H1 (cell line): ENCODE results near the gene NAA16. TPM values are rescaled to one million over a fixed set of nuclear protein-coding genes. Genes with fewer than 3 reads are reported as not detected.

ENCODE experiments used
- CTCF ChIA-PET: fragments of 300-600 bp; sonication (Branson Sonifier 250); formaldehyde crosslinking; loops from one replicate; lab custom pipeline; 2021; ENCODE audit not compliant: partially characterized antibody; lab: Charles Lee
- POLR2A ChIA-PET: fragments of 300-600 bp; sonication (Branson Sonifier 250); formaldehyde crosslinking; loops from one replicate; lab custom pipeline; 2021; ENCODE audit warnings: inconsistent platforms; ENCODE audit not compliant: partially characterized antibody; lab: Charles Lee
- DNase-seq, 2 experiments: peaks; one replicate each; pipeline versions ENCODE4 v3.0.0 to v3.0.0-alpha.2; 2010 to 2022; ENCODE audit warnings: low spot score in 2 of 2, low read depth in 1 of 2, mixed read lengths in 1 of 2
- FAIRE-seq: peaks from 2 replicates; lab custom pipeline; 2011; peaks lifted over from hg19 to GRCh38; lab: Jason Lieb, UNC
- H2AFZ ChIP-seq: 2 replicates; pipeline ENCODE4 v1.8.1; 2012; ENCODE audit warnings: low read length, inconsistent platforms
- H2AK5ac ChIP-seq: 2 replicates; pipeline ENCODE4 v1.6.1; 2013; ENCODE audit warnings: low read depth, low read length
- H2BK120ac ChIP-seq: replicated peaks from 2 replicates; pipeline ENCODE3; 2013; ENCODE audit warnings: low read depth, low read length, inconsistent platforms
- H2BK12ac ChIP-seq: 2 replicates; pipeline ENCODE4 v1.6.1; 2013; ENCODE audit warnings: low read depth, low read length
- H2BK15ac ChIP-seq: 2 replicates; pipeline ENCODE4 v1.6.1; 2013; ENCODE audit warnings: low read length
- H2BK20ac ChIP-seq: 2 replicates; pipeline ENCODE4 v1.6.1; 2013; ENCODE audit warnings: low read length
- H2BK5ac ChIP-seq: 2 replicates; pipeline ENCODE4 v1.6.1; 2013; ENCODE audit warnings: low read depth, low read length
- H3K14ac ChIP-seq: 2 replicates; pipeline ENCODE4 v1.6.1; 2013; ENCODE audit warnings: inconsistent platforms; ENCODE audit not compliant: insufficient read length
- H3K18ac ChIP-seq: 2 replicates; pipeline ENCODE4 v1.6.1; 2013; ENCODE audit warnings: low read length; ENCODE audit errors: extremely low read depth
- H3K23ac ChIP-seq: 2 replicates; pipeline ENCODE4 v1.6.1; 2013; ENCODE audit warnings: inconsistent platforms; ENCODE audit not compliant: insufficient read length
- H3K23me2 ChIP-seq: 2 replicates; pipeline ENCODE4 v1.6.1; 2013; ENCODE audit warnings: low read depth, low read length
- H3K27ac ChIP-seq: 2 replicates; pipeline ENCODE4 v1.6.1; 2011; ENCODE audit warnings: low read depth, low read length, inconsistent platforms
- H3K27me3 ChIP-seq, 4 experiments: replicated peaks in 1 of 4; 1 replicate in 1 of 4; 2 replicates in 3 of 4; pipeline versions ENCODE4 v1.6.1 to v1.8.1; 2011 to 2013; ENCODE audit warnings: low read length in 3 of 4, mild to moderate bottlenecking in 3 of 4, inconsistent platforms in 2 of 4, mixed read lengths in 2 of 4, moderate library complexity in 1 of 4; ENCODE audit not compliant: control insufficient read depth in 3 of 4, insufficient read depth in 3 of 4; ENCODE audit errors: extremely low read depth in 1 of 4
- H3K36me3 ChIP-seq, 4 experiments: 2 replicates each; pipeline versions ENCODE4 v1.6.1 to v1.8.1; 2011 to 2013; ENCODE audit warnings: mild to moderate bottlenecking in 4 of 4, low read length in 3 of 4, moderate library complexity in 2 of 4, control low read depth in 1 of 4, inconsistent platforms in 1 of 4; ENCODE audit not compliant: insufficient read depth in 4 of 4, control insufficient read depth in 2 of 4
- H3K4ac ChIP-seq: replicated peaks from 2 replicates; pipeline ENCODE3; 2013; ENCODE audit warnings: low read length, low read depth, mixed read lengths, inconsistent platforms; ENCODE audit not compliant: insufficient read length
- H3K4me1 ChIP-seq, 4 experiments: replicated peaks in 1 of 4; 1 replicate in 1 of 4; 2 replicates in 3 of 4; pipeline versions ENCODE4 v1.6.1 to v1.8.1; 2011 to 2013; ENCODE audit warnings: low read length in 3 of 4, inconsistent platforms in 2 of 4, mixed read lengths in 1 of 4; ENCODE audit not compliant: insufficient read depth in 4 of 4, control insufficient read depth in 3 of 4
- H3K4me2 ChIP-seq, 2 experiments: 2 replicates each; pipeline versions ENCODE4 v1.6.1 to v1.8.1; 2011 to 2013; ENCODE audit warnings: low read depth in 2 of 2, low read length in 2 of 2, control low read depth in 1 of 2, inconsistent platforms in 1 of 2, mild to moderate bottlenecking in 1 of 2; ENCODE audit not compliant: insufficient read depth in 1 of 2
- H3K4me3 ChIP-seq, 4 experiments: fragments of 200-600, 300-600 bp in 1 of 4; sonication (generic), shearing (Covaris generic), sonication (Bioruptor Twin) in 1 of 4; 2 replicates each; pipeline versions ENCODE4 v1.5.1 to v1.8.1; 2011 to 2016; ENCODE audit warnings: low read length in 4 of 4, low read depth in 3 of 4, control low read depth in 2 of 4, inconsistent platforms in 2 of 4, mild to moderate bottlenecking in 2 of 4, mixed read lengths in 1 of 4, moderate library complexity in 1 of 4; ENCODE audit not compliant: insufficient read depth in 2 of 4; ENCODE audit errors: extremely low read depth in 1 of 4
- H3K56ac ChIP-seq: replicated peaks from 2 replicates; pipeline ENCODE3; 2013; ENCODE audit warnings: low read depth, mild to moderate bottlenecking, mixed read lengths, low read length, inconsistent platforms; ENCODE audit not compliant: insufficient read length
- H3K79me1 ChIP-seq: 2 replicates; pipeline ENCODE4 v1.6.1; 2013; ENCODE audit warnings: low read depth, low read length, control low read depth
- H3K79me2 ChIP-seq, 2 experiments: 2 replicates each; pipeline versions ENCODE4 v1.6.1 to v1.8.1; 2012 to 2013; ENCODE audit warnings: low read length in 2 of 2, mild to moderate bottlenecking in 2 of 2, inconsistent platforms in 1 of 2; ENCODE audit not compliant: insufficient read depth in 2 of 2, control insufficient read depth in 1 of 2
- H3K9ac ChIP-seq, 4 experiments: replicated peaks in 1 of 4; 1 replicate in 1 of 4; 2 replicates in 3 of 4; pipeline versions ENCODE4 v1.6.1 to v1.8.1; 2011 to 2013; ENCODE audit warnings: low read depth in 3 of 4, low read length in 3 of 4, control low read depth in 2 of 4, mild to moderate bottlenecking in 2 of 4, moderate library complexity in 2 of 4, inconsistent platforms in 1 of 4; ENCODE audit errors: extremely low read depth in 1 of 4
- H3K9me3 ChIP-seq, 2 experiments: 2 replicates each; pipeline versions ENCODE4 v1.6.1 to v1.8.1; 2012 to 2013; ENCODE audit warnings: mild to moderate bottlenecking in 2 of 2, moderate library complexity in 2 of 2, control low read depth in 1 of 2, inconsistent platforms in 1 of 2, low read depth in 1 of 2, low read length in 1 of 2, mixed read lengths in 1 of 2; ENCODE audit not compliant: insufficient read depth in 2 of 2
- H4K20me1 ChIP-seq, 2 experiments: replicated peaks in 1 of 2; 2 replicates each; pipeline versions ENCODE3 to v1.8.1; 2011 to 2013; ENCODE audit warnings: inconsistent platforms in 2 of 2, low read length in 2 of 2, mild to moderate bottlenecking in 1 of 2; ENCODE audit not compliant: insufficient read depth in 2 of 2, control insufficient read depth in 1 of 2
- H4K5ac ChIP-seq: 2 replicates; pipeline ENCODE4 v1.6.1; 2013; ENCODE audit warnings: low read length, low read depth, mixed read lengths, inconsistent platforms; ENCODE audit not compliant: insufficient read length
- H4K8ac ChIP-seq: 2 replicates; pipeline ENCODE4 v1.8.0; 2013; ENCODE audit warnings: mild to moderate bottlenecking, moderate library complexity, low read length, inconsistent platforms; ENCODE audit not compliant: insufficient read depth; ENCODE audit errors: extremely low read depth
- H4K91ac ChIP-seq: replicated peaks from 2 replicates; pipeline ENCODE3; 2013; ENCODE audit warnings: low read length, mixed read lengths, inconsistent platforms; ENCODE audit not compliant: insufficient read length
- ATF2 ChIP-seq: IDR thresholded peaks from 2 replicates; pipeline ENCODE4 v1.6.1; 2012; ENCODE audit warnings: low read length, inconsistent platforms
- BCL11A ChIP-seq, 2 experiments: IDR thresholded peaks; one replicate each; pipeline ENCODE4 v1.6.1; 2011; ENCODE audit warnings: low read depth in 2 of 2, low read length in 2 of 2, mild to moderate bottlenecking in 2 of 2
- CEBPB ChIP-seq: IDR thresholded peaks from 2 replicates; pipeline ENCODE4 v1.6.1; 2012; ENCODE audit warnings: low read depth, low read length
- CREB1 ChIP-seq: IDR thresholded peaks from 2 replicates; pipeline ENCODE4 v1.6.1; 2012; ENCODE audit warnings: inconsistent platforms
- CTBP2 ChIP-seq: IDR thresholded peaks from 2 replicates; pipeline ENCODE4 v1.7.0; 2011; ENCODE audit warnings: borderline replicate concordance, mild to moderate bottlenecking, moderate library complexity, mixed read lengths, low read length; ENCODE audit not compliant: insufficient read depth, insufficient read length
- HDAC6 ChIP-seq: IDR thresholded peaks from one replicate; pipeline ENCODE4 v1.7.1; 2012; ENCODE audit warnings: low read depth, mild to moderate bottlenecking, inconsistent platforms, low read length, moderate library complexity
- KDM4A ChIP-seq: IDR thresholded peaks from one replicate; pipeline ENCODE4 v1.7.1; 2012; ENCODE audit warnings: low read depth, mild to moderate bottlenecking, moderate library complexity, low read length, inconsistent platforms; ENCODE audit not compliant: severe bottlenecking
- NANOG ChIP-seq: IDR thresholded peaks from 2 replicates; pipeline ENCODE4 v1.6.1; 2011; ENCODE audit warnings: low read length, low read depth, mild to moderate bottlenecking, inconsistent platforms; ENCODE audit not compliant: insufficient read depth, poor library complexity, severe bottlenecking
- SAP30 ChIP-seq: fragments of 300-600 bp; sonication (generic); IDR thresholded peaks from 2 replicates; pipeline ENCODE4 v1.7.1; 2012; ENCODE audit warnings: low read length, moderate library complexity, mild to moderate bottlenecking, inconsistent platforms; ENCODE audit not compliant: insufficient read depth, insufficient replicate concordance
- SP4 ChIP-seq: IDR thresholded peaks from 2 replicates; pipeline ENCODE4 v1.6.1; 2012; ENCODE audit warnings: low read length, inconsistent platforms
- SUZ12 ChIP-seq: fragments of 200-600 bp; sonication (generic); IDR thresholded peaks from 2 replicates; pipeline ENCODE4 v1.6.1; 2012; ENCODE audit warnings: mild to moderate bottlenecking, inconsistent platforms, low read length, moderate library complexity, mixed read lengths
- TAF1 ChIP-seq: IDR thresholded peaks from 2 replicates; pipeline ENCODE4 v1.6.1; 2011; ENCODE audit warnings: mild to moderate bottlenecking, low read depth, low read length
- TCF12 ChIP-seq: IDR thresholded peaks from 2 replicates; pipeline ENCODE4 v1.6.1; 2011; ENCODE audit warnings: low read depth, mild to moderate bottlenecking, low read length
- WGBS, 2 experiments: shearing (Covaris generic) in 1 of 2; methylation state at CpG; one replicate each; pipeline versions ENCODE4 v1.1.6 to v1.1.7; 2013 to 2015; ENCODE audit warnings: low lambda C conversion rate in 2 of 2, mixed read lengths in 2 of 2, inconsistent platforms in 1 of 2, low coverage in 1 of 2, missing lambda C conversion rate in 1 of 2; ENCODE audit not compliant: insufficient replicate concordance in 2 of 2, insufficient coverage in 1 of 2, insufficient read length in 1 of 2; ENCODE audit errors: extremely low coverage in 1 of 2, missing lambda C conversion rate in 1 of 2; 5-methylcytosine and 5-hydroxymethylcytosine counted together
- polyA plus RNA-seq, 7 experiments: library from polyadenylated mRNA; depleted of rRNA in 3 of 7; stranded (reverse) in 5 of 7; unstranded in 2 of 7; fragments of >200 nt in 5 of 7; fragments of 200-250 nt in 2 of 7; gene quantifications; 1 replicate in 5 of 7; 2 replicates in 1 of 7; 4 replicates in 1 of 7; pipeline versions ENCODE4 v1.2.1 to v1.2.3, GENCODE V29; 2011 to 2013; ENCODE audit warnings: missing spikeins in 2 of 7, mixed read lengths in 2 of 7
- total RNA-seq: library from RNA; stranded (reverse); fragmentation: NEBNext Ultra II Directional; extraction: Animal tissue kit (Norgen Biotek cat#: 25700); gene quantifications from 2 replicates; pipeline ENCODE4 v1.2.1, GENCODE V29; 2021

Gene NAA16
- total and polyA plus RNA-seq, 2 of the 8 experiments (the other 6 are each of a cell fraction or from before 2014, with no cell fraction given) = 11.4 to 40.0 TPM

- WGBS, 2 experiments = 89% methylated on average over 4 of the region's 4 CpGs; no CpG with 5 or more reads in 1 of the 2 experiments
- FAIRE-seq = no peak
- no peak overlapping the region for H3K9ac ChIP-seq
- TF ChIP-seq HDAC6 = no peak
- no peak for TF ChIP-seq CTBP2
- no peak for TF ChIP-seq SAP30
- no peak for TF ChIP-seq SP4
- TF ChIP-seq BCL11A (IDR thresholded peaks at IDR 0.05; ENCODE audit: low read depth in 2 of 2, low read length in 2 of 2) = no peak
- TF ChIP-seq NANOG = no peak
- TF ChIP-seq ATF2 = no peak
- TF ChIP-seq SUZ12 = no peak
- TF ChIP-seq TAF1 = no peak
- no peak for TF ChIP-seq CEBPB
- no peak for TF ChIP-seq KDM4A
- no peak for TF ChIP-seq CREB1
- no peak for TF ChIP-seq TCF12
These were observed 33.3 kb downstream of the NAA16 start for GRCh38 chr13:41344358-41344757.

More at GRCh38 chr13:41344358-41344757, 33.3 kb downstream of the NAA16 start:
- DNase-seq = no peak
- Histone ChIP-seq H2BK120ac (no peak overlapping the region), H3K4me2 (no peak overlapping the region), H3K9me3 (no peaks in the 10 kb centered on the region), H4K8ac (no peak overlapping the region), H2AFZ (no peak overlapping the region), H4K20me1 (peaks cover 1 to 2% of the 10 kb centered on the region in 2 experiments), H2BK15ac (no peak overlapping the region), H3K36me3 (peaks cover 2 to 36% (median 7%) of the 10 kb centered on the region in 4 experiments; a peak in 7 of 8 replicates), H2BK20ac (no peak overlapping the region), H3K4ac (no peak overlapping the region), H4K5ac (no peak overlapping the region), H3K27ac (no peak overlapping the region), H3K14ac (no peak overlapping the region), H2AK5ac (no peak overlapping the region), H3K79me1 (peaks cover 14% of the 10 kb centered on the region), H3K4me1 (peaks cover 0 to 3% (median 0%) of the 10 kb centered on the region in 4 experiments; a peak in 2 of 7 replicates), H3K27me3 (no peaks in the 10 kb centered on the region), H2BK5ac (no peak overlapping the region), H3K23me2 (no peaks in the 10 kb centered on the region), H3K23ac (no peak overlapping the region), H3K56ac (no peak overlapping the region), H3K4me3 (no peak overlapping the region), H3K18ac (no peak overlapping the region), H2BK12ac (no peak overlapping the region), H3K79me2 (peaks cover 0 to 52% of the 10 kb centered on the region in 2 experiments; a peak in 2 of 4 replicates), H4K91ac (no peak overlapping the region)
- CTCF ChIA-PET = interaction anchor here (1.2 kb wide), 1 partner anchor 36 kb away, joined by 4 read pairs; no protein-coding TSS in a partner anchor
- POLR2A ChIA-PET = no interaction called here
